ENCODE results near the gene CCSAP.
"Not testable (repeated sequence)": the region's sequence is repeated elsewhere in the genome, so short reads cannot be mapped to it uniquely, and the experiment has no call there.

Gene CCSAP

GRCh38 chr1:229296541-229296941 lies 46.3 kb downstream of the CCSAP start:
- no peaks in the 10 kb centered on the region for H3K9me3 ChIP-seq (ENCODE audit: control insufficient read depth, low read length)
- H3K4me3 ChIP-seq (ENCODE audit: insufficient read depth, low read depth, low read length, poor library complexity, severe bottlenecking), result no peak overlapping the region
- H3K27ac ChIP-seq (ENCODE audit: insufficient read depth, low read length, poor library complexity, severe bottlenecking), result no peak overlapping the region
- no peaks in the 10 kb centered on the region for H3K27me3 ChIP-seq (replicated peaks; ENCODE audit: control insufficient read depth, insufficient read depth, low read length, poor library complexity, severe bottlenecking)
- no peak for DNase-seq
- peaks cover 42% of the 10 kb centered on the region for H3K36me3 ChIP-seq (ENCODE audit: control insufficient read depth, insufficient read depth, low read length)
- H3K4me1 ChIP-seq (ENCODE audit: control insufficient read depth, insufficient read depth, low read length, poor library complexity, severe bottlenecking), result no peaks in the 10 kb centered on the region

GRCh38 chr1:229295745-229296144 lies 47.1 kb downstream of the CCSAP start:
- H3K4me1 ChIP-seq (ENCODE audit: control insufficient read depth, insufficient read depth, low read length, poor library complexity, severe bottlenecking), result no peaks in the 10 kb centered on the region
- no peak for DNase-seq
- H3K27ac ChIP-seq (ENCODE audit: insufficient read depth, low read length, poor library complexity, severe bottlenecking), result no peak overlapping the region
- H3K4me3 ChIP-seq (ENCODE audit: insufficient read depth, low read depth, low read length, poor library complexity, severe bottlenecking), result no peak overlapping the region
- no peaks in the 10 kb centered on the region for H3K27me3 ChIP-seq (replicated peaks; ENCODE audit: control insufficient read depth, insufficient read depth, low read length, poor library complexity, severe bottlenecking)
- H3K36me3 ChIP-seq (ENCODE audit: control insufficient read depth, insufficient read depth, low read length), result peaks cover 43% of the 10 kb centered on the region
- H3K9me3 ChIP-seq (ENCODE audit: control insufficient read depth, low read length), result no peaks in the 10 kb centered on the region

GRCh38 chr1:229293528-229294204 lies 49.2 kb downstream of the CCSAP start:
- DNase-seq, result no peak
- Histone ChIP-seq H3K27me3 (replicated peaks; ENCODE audit: control insufficient read depth, insufficient read depth, low read length, poor library complexity, severe bottlenecking) (no peaks in the 10 kb centered on the region), H3K27ac (ENCODE audit: insufficient read depth, low read length, poor library complexity, severe bottlenecking) (no peak overlapping the region), H3K36me3 (ENCODE audit: control insufficient read depth, insufficient read depth, low read length) (peaks cover 30% of the 10 kb centered on the region), H3K9me3 (ENCODE audit: control insufficient read depth, low read length) (no peaks in the 10 kb centered on the region), H3K4me3 (ENCODE audit: insufficient read depth, low read depth, low read length, poor library complexity, severe bottlenecking) (no peak overlapping the region), H3K4me1 (ENCODE audit: control insufficient read depth, insufficient read depth, low read length, poor library complexity, severe bottlenecking) (no peaks in the 10 kb centered on the region)

- not testable (repeated sequence) for H3K27ac ChIP-seq (ENCODE audit: insufficient read depth, low read length, poor library complexity, severe bottlenecking); H3K4me3 ChIP-seq (ENCODE audit: insufficient read depth, low read depth, low read length, poor library complexity, severe bottlenecking); H3K4me1 ChIP-seq (ENCODE audit: control insufficient read depth, insufficient read depth, low read length, poor library complexity, severe bottlenecking); H3K9me3 ChIP-seq (ENCODE audit: control insufficient read depth, low read length); DNase-seq; H3K27me3 ChIP-seq (replicated peaks; ENCODE audit: control insufficient read depth, insufficient read depth, low read length, poor library complexity, severe bottlenecking)
- peaks cover 23% of the 10 kb centered on the region for H3K36me3 ChIP-seq (ENCODE audit: control insufficient read depth, insufficient read depth, low read length)
Observed at GRCh38 chr1:229291686-229292085, 51.2 kb downstream of the CCSAP start.

GRCh38 chr1:229288516-229288915 lies 54.3 kb downstream of the CCSAP start:
- no peaks in the 10 kb centered on the region for H3K4me1 ChIP-seq (ENCODE audit: control insufficient read depth, insufficient read depth, low read length, poor library complexity, severe bottlenecking)
- H3K27ac ChIP-seq (ENCODE audit: insufficient read depth, low read length, poor library complexity, severe bottlenecking), result no peak overlapping the region
- no peak for DNase-seq
- H3K9me3 ChIP-seq (ENCODE audit: control insufficient read depth, low read length), result no peaks in the 10 kb centered on the region
- H3K27me3 ChIP-seq (replicated peaks; ENCODE audit: control insufficient read depth, insufficient read depth, low read length, poor library complexity, severe bottlenecking), result no peaks in the 10 kb centered on the region
- H3K4me3 ChIP-seq (ENCODE audit: insufficient read depth, low read depth, low read length, poor library complexity, severe bottlenecking), result no peak overlapping the region
- H3K36me3 ChIP-seq (ENCODE audit: control insufficient read depth, insufficient read depth, low read length), result peaks cover 13% of the 10 kb centered on the region

GRCh38 chr1:229287267-229287666 lies 55.6 kb downstream of the CCSAP start:
- Histone ChIP-seq H3K27me3 (replicated peaks; ENCODE audit: control insufficient read depth, insufficient read depth, low read length, poor library complexity, severe bottlenecking) (no peaks in the 10 kb centered on the region), H3K9me3 (ENCODE audit: control insufficient read depth, low read length) (no peaks in the 10 kb centered on the region), H3K4me1 (ENCODE audit: control insufficient read depth, insufficient read depth, low read length, poor library complexity, severe bottlenecking) (no peaks in the 10 kb centered on the region), H3K36me3 (ENCODE audit: control insufficient read depth, insufficient read depth, low read length) (peaks cover 13% of the 10 kb centered on the region), H3K4me3 (ENCODE audit: insufficient read depth, low read depth, low read length, poor library complexity, severe bottlenecking) (no peak overlapping the region), H3K27ac (ENCODE audit: insufficient read depth, low read length, poor library complexity, severe bottlenecking) (no peak overlapping the region)
- DNase-seq, result no peak

- H3K36me3 ChIP-seq (ENCODE audit: control insufficient read depth, insufficient read depth, low read length), result peaks cover 11% of the 10 kb centered on the region
- no peaks in the 10 kb centered on the region for H3K27me3 ChIP-seq (replicated peaks; ENCODE audit: control insufficient read depth, insufficient read depth, low read length, poor library complexity, severe bottlenecking)
- no peak for DNase-seq
- no peaks in the 10 kb centered on the region for H3K4me1 ChIP-seq (ENCODE audit: control insufficient read depth, insufficient read depth, low read length, poor library complexity, severe bottlenecking)
- H3K4me3 ChIP-seq (ENCODE audit: insufficient read depth, low read depth, low read length, poor library complexity, severe bottlenecking), result no peak overlapping the region
- no peaks in the 10 kb centered on the region for H3K9me3 ChIP-seq (ENCODE audit: control insufficient read depth, low read length)
- H3K27ac ChIP-seq (ENCODE audit: insufficient read depth, low read length, poor library complexity, severe bottlenecking), result no peak overlapping the region
Observed at GRCh38 chr1:229286099-229286766, 56.6 kb downstream of the CCSAP start.

GRCh38 chr1:229285440-229285839 lies 57.4 kb downstream of the CCSAP start:
- no peak overlapping the region for H3K4me3 ChIP-seq (ENCODE audit: insufficient read depth, low read depth, low read length, poor library complexity, severe bottlenecking)
- H3K9me3 ChIP-seq (ENCODE audit: control insufficient read depth, low read length), result no peaks in the 10 kb centered on the region
- DNase-seq, result no peak
- peaks cover 5% of the 10 kb centered on the region for H3K36me3 ChIP-seq (ENCODE audit: control insufficient read depth, insufficient read depth, low read length)
- H3K27ac ChIP-seq (ENCODE audit: insufficient read depth, low read length, poor library complexity, severe bottlenecking), result no peak overlapping the region
- no peaks in the 10 kb centered on the region for H3K27me3 ChIP-seq (replicated peaks; ENCODE audit: control insufficient read depth, insufficient read depth, low read length, poor library complexity, severe bottlenecking)
- H3K4me1 ChIP-seq (ENCODE audit: control insufficient read depth, insufficient read depth, low read length, poor library complexity, severe bottlenecking), result no peaks in the 10 kb centered on the region

GRCh38 chr1:229284887-229285286 lies 58.0 kb downstream of the CCSAP start:
- Histone ChIP-seq H3K27ac (ENCODE audit: insufficient read depth, low read length, poor library complexity, severe bottlenecking) (no peak overlapping the region), H3K9me3 (ENCODE audit: control insufficient read depth, low read length) (no peaks in the 10 kb centered on the region), H3K4me1 (ENCODE audit: control insufficient read depth, insufficient read depth, low read length, poor library complexity, severe bottlenecking) (no peaks in the 10 kb centered on the region), H3K4me3 (ENCODE audit: insufficient read depth, low read depth, low read length, poor library complexity, severe bottlenecking) (no peak overlapping the region), H3K27me3 (replicated peaks; ENCODE audit: control insufficient read depth, insufficient read depth, low read length, poor library complexity, severe bottlenecking) (no peaks in the 10 kb centered on the region), H3K36me3 (ENCODE audit: control insufficient read depth, insufficient read depth, low read length) (peaks cover 4% of the 10 kb centered on the region)
- no peak for DNase-seq

GRCh38 chr1:229283183-229283611 lies 59.6 kb downstream of the CCSAP start:
- DNase-seq, result no peak
- no peak overlapping the region for H3K4me3 ChIP-seq (ENCODE audit: insufficient read depth, low read depth, low read length, poor library complexity, severe bottlenecking)
- H3K4me1 ChIP-seq (ENCODE audit: control insufficient read depth, insufficient read depth, low read length, poor library complexity, severe bottlenecking), result no peaks in the 10 kb centered on the region
- no peak overlapping the region for H3K27ac ChIP-seq (ENCODE audit: insufficient read depth, low read length, poor library complexity, severe bottlenecking)
- H3K36me3 ChIP-seq (ENCODE audit: control insufficient read depth, insufficient read depth, low read length), result no peaks in the 10 kb centered on the region
- H3K27me3 ChIP-seq (replicated peaks; ENCODE audit: control insufficient read depth, insufficient read depth, low read length, poor library complexity, severe bottlenecking), result no peaks in the 10 kb centered on the region
- H3K9me3 ChIP-seq (ENCODE audit: control insufficient read depth, low read length), result no peaks in the 10 kb centered on the region

All from effector memory CD4-positive, alpha-beta T cell (primary cell).